Stimulated activated CD4-positive, alpha-beta T cell treated with anti-CD3 and anti-CD28 coated beads, Interleukin-4, amount 100 ng/mL, for 48 hours (primary cell): ENCODE results near the gene PLCB1.

Experiments
- DNase-seq, 2 donors: peaks; one replicate each; pipeline ENCODE4 v3.0.0-alpha.2; 2020; ENCODE audit warnings: low read depth in 2 of 2

The PLCB1 gene

DNA sequence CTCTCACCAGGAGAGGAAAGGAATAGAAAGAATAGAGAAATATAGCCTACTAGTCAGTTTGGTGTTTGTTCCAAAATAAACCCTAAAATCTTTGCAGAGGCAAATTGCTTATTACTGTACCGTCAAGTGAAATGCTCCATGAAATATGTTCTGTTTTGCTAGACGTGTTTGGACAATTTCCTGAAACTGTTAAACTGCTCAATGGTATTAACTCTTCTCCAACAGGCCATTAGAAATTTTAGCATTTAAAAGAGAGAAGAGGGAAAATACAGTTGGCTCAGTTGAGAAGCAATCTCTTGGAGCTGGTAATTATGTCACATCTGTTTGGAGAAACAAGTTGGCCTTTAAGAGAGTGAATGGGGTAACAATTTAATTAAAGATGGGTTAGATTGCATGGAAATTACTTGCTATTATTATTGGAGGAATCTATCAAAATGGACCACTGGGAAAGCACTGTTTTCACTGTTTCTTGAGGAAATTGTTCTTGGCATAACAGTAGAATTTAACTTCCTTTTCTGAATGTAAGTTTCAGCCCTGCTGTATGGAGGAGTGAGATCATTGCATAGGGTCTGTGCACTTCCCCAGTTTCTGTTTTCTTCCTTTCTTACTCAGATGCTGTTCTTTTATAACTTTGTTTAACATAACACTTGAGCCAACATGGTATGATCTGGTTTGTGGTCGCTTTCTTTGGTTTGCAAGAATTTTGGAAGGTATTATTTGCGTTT is 373.6 kb downstream of the PLCB1 start:
- no peak for DNase-seq

DNA sequence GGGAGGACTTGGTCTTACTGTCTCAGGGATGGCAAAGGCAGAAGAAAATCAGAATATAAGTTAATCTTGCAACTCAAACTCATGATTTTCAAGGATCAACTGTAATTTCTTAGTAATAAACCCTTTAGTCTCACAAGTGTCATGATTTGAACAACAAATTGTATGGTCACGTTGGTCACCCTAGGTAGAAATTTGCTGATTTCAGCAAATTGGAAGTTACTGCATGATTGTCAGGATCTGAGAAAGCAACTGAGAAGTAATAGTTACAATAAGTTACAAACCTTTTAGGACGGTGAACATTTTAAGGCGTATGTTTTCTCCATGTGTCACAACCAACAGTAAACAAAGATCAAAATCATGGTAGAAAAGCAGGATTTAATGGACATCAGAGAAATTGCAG is 375.2 kb downstream of the PLCB1 start:
- no peak for DNase-seq

DNA sequence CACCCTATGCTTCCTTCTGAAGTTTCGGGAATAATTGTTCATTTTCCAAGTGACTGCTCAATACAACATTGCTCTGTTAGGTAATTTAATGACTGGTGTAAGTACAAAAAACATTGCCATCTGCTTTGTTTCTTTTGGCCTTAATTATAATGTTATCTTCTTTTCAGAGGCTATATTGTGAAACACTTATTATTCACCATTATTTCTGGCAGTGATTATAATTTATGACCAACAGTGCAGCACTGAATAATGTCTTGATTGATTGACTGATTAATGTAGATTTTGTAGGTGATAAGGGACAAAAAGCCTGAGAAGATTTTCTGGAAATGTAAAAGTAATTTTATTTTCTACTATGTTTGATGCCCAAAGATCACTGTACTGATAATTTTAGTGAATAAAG is 377.7 kb downstream of the PLCB1 start:
- no peak for DNase-seq

DNA sequence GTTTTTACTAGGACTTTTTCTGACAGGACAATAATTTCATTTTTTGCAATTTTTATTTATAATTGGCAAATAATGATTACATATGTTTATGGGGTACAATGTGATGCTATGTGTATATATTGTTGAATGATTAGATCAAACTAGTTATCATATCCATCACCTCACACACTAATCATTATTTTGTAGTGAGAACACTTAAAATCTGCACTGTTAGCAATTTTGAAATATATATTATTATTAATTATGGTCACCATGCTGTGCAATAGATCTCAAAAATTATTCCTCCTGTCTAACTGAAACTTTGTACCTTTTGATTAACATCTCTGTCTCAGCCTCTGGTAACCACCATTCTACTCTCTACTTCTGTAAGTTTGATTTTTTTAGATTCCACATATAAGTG is 378.7 kb downstream of the PLCB1 start:
- no peak for DNase-seq

DNA sequence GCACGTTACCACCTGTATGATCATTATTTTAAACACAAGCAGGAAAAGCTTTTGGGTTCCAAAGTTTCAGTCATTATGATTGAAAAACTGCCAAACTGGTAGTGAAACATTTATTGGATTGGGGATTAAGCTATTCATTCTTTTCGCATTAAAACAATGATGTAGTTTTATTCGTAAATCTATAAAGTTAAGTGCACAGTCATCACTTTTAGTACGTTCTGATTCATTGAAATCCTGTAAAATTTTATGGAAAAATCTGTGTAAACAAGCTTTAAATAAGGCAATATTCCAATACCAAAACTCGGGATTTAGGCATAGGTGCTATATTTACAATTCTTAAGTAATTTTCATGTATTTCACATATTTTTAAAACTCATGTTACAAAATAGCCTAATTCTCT is 379.9 kb downstream of the PLCB1 start:
- DNase-seq, result no peak

DNA sequence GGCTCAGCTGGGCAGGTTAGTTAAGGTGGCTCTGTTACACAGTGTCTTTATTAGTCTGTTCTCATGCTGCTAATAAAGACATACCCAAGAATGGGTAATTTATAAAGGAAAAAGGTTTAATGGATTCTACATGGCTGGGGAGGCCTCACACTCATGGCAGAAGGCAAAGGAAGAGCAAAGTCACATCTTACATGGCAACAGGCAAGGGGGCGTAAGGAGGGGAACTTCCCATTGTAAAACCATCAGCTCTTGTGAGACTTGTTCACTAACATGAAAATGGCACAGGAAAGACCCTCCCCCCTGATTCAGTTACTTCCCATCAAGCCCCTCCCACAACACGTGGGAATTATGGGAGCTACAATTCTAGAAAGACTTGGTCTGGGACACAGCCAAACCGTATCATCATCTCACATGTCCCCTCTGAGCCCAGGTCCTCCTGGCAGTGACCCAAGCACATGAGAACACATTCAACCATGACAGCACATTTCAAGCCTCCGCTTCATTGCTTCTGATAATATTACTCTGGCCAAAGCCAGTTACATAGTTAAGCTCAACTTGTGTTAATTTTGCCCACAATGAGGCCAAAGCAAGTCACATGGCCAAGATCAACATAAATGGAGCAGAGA is 383.9 kb downstream of the PLCB1 start:
- no peak for DNase-seq

DNA sequence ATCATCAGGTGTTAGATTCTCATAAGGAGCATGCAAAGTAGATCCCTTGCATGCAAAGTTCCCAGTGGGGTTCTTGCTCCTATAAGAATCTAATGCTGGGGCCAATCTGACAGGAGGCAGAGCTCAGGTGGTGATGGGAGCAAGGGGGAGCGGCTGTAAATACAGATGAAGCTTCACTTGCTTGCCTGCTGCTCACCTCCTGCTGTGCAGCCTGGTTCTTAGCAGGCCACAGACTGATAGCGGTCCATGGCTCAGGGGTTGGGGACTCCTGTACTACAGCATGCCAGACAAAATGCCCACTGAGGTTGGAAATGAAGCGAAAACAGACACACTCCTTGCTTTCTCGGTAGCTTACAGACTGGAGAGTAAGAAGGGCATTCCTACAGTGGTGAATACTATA is 386.8 kb downstream of the PLCB1 start:
- DNase-seq, result no peak

DNA sequence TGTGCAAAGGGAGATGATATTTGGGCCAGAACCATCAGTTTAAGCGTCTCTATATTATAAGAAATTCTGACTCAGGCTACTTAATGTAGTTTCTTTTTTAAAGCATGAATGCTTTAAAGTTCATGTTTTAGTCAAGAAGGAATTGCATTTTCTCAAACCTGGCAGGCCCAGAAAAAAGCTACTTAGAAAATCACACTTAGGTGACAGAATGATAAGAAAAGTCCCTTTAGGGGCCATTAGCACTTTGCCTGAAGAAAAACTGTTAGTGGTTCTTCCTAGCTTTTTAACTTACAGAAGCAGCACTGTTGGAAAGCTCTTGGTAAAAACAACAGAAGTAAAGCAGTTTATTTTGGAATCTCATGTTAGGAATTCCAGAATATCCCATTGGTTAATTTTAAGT is 387.8 kb downstream of the PLCB1 start:
- DNase-seq, result no peak

DNA sequence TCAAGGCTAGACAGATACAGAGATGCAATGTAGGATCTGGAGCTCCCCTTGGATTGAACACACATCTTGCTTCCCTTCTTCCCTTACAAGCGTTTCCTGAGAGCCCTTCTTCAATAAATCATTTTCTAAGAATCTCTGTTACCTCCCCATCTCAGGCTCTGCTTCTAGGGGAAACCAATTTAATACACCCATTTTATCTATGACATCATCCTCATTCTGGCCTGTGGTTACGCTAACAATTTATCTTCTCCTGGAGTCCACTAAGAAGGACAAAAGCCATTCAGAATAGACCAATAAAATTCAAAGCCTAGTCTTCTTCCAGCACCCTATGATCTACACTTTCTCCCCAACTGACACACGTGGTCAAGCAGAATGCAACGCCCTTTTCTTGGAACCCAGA is 390.1 kb downstream of the PLCB1 start:
- no peak for DNase-seq

DNA sequence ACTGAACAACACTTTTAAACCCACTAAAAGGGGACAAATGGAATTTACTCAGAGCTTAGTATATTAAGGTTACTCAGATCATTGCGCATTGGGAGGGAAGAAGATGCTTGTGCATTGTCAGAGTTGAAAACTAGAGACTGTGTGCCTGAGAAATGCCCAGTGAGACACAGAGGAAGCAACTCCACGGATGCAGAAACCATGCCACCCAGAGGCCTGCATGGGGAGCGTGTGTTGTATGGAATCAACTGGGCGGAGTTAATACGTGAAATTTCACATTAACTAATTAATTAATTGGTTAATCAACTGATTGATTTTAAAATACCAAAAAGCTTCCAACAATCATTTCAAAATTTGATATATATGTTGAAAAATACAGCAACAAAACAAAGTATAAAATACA is 391.6 kb downstream of the PLCB1 start:
- no peak for DNase-seq

DNA sequence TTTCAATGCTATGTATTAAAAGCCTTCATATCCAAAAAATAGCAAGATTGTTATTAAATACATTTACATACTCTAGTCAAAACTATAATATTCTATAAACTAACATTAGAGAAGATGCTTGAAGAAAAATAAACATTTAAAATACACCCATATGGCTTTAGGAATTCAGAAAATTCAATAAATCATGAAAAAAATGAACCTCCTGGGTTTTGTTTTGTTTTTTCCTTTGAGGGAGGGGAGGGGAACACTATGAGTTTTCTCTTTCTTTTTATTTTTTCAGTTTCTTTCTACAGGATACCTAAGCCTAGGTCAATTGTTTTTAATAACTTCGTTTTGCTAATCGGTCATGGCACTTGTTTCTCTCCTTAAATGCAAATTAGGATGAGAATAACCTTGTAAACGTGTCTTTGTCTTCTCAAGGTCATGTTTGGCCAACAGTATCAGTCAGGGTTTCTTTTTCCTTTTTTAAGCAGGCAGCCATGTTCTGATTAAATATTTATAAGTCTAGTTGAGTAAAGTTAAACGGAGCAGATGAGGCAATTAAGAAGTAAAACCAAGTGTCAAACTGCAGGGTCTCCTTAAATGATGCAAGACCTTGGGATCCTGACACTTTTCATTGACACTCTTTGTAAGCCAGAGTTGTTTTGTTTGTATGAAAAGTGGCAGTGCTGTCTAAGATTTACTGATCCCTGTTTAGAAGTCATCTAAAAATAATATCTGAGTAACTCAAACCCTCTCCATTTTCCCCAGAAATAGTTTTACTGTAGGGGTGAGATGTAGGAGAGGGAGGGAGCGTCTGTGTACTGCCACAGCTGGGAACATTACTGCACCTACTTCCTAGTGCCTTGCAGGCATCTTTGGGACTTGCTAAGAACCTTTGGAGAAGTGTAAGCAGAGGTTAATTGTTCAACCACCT is 392.3 kb downstream of the PLCB1 start:
- no peak for DNase-seq

DNA sequence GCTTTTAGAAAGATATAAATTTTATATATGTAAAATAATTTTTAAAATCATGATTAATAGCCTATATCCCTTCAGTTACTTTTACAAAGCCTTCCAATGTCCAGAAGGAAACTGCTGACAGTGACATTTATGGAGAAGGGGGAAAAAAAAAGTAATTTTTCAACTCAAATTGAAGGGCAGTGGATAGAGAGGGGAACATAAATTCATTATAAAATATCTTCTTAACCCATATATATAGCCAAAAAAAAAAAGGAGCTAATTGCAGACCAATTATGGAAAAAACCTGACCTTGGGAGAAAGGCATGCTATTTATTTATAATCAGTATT is 392.9 kb downstream of the PLCB1 start:
- DNase-seq, result no peak

DNA sequence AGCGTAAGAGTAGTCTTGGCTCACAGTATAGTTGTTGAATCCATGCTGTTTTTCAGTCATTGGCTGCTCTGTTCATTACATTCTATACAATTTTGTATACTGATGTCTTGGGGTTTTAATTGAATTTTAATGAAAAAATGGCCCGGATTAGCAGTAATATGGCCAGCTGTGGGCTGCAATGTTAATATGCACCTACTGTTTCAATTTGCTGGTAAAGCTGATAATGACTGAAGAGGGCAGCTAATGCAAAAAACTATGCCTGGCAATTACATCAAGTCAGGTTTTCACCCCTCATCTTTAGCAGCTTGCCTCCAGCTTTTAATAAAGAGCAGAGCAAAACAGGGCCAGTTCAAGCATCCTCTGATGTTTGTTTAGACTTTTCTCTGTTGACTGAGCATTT is 394.5 kb downstream of the PLCB1 start:
- no peak for DNase-seq

DNA sequence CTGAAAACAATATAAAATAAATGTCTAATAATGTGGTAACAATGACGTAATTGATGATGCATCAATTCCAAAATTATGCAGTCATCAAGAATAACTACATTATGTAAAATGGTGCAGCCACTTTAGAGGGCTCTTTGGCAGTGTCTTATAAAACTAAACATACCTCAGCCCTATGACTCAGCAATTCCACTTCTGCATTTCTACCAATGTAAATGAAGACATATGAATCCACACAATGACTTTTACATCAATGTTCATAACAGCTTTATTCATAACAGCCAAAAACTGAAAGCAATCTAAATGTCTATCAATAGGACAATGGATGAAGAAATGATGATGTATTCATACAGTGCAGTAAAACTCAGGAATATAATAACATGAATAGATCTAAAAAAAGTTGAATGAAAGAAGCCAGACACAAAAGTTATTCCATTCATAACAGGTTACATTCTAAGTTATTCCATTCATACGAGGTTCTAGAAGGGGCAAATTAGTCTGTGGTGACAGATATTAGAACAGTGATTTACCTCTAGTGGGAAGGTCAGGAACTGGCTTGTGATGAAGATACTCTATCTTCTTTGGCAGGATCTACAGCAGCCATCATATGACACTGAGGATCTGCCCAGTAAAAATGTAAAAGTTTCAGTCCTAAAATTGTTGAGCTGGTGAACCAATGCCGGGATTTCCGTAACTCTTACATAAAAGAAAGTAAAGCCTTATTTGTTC is 396.1 kb downstream of the PLCB1 start:
- DNase-seq, result no peak

DNA sequence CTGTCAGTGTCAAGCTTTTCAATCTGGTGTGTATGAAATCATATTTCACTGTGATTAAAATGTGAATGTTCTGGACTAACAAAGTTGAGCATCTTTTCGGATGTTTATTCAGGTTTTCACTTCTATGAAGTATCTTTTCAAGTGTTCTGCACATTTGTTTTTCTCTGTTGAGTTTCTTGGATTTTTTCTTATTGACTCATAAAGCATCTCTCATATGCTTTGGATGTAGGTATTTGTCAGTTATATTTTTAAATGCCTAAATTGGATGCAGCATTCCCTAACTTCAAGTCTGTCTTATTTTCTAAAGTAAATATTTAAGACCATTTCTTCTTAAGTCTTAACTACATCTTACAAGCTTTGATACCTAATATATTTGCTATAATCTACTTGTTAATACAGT is 398.0 kb downstream of the PLCB1 start:
- DNase-seq, result no peak

DNA sequence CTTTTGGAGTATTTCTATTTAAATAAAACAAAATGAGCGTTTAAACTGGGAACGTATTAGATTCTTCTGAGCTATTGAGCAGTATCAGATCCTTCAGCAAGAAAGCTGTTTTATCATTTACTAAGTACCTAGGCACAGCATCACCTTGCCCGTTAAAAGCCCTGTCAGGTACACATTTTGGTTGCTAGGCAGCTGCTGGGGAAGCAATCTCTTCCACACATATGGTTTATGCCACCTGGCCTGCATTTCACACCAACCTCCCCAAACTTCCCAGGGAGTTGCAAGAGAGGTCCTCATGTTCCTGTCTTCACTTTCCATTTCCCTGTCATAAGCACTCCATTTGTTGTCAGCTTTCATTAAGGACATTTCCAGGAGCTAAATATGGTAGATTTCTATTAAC is 400.1 kb downstream of the PLCB1 start:
- no peak for DNase-seq

DNA sequence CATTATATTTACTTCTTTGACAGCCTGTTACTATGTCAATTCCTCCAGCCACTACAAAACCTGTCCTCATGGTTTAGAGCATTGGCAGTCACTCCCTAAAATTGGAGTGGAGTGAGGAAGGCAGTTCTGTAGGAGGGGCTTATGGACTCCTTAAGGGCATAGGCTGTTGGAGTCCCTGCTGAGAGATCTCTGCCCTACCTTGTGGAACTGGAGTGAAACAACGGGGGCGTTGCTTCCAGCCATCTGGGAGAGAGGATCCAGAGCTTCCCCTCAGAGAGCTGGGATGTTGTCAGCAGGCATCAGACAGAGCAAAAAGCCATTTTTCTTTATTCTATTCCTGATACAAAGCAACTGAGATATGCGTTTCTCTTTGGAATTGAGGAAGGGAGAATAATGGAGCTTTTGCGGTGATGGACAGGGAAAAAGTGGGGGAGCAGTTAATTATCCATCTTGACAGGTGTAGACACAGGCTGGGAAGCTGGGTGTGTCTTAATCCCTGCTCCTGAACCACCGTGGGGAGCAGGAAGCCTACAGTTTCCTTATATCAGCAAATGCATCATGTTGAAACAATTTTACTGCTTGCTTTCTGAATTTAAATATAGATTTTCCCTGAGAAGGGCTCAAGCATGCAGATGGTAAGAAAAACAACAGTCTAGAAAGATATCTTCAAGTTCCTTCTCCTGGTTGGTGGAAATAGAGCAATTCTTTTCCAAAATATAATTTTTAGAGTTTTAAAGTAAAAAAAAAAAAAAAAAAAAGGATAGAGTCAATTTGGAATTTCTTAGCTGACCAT is 402.5 kb downstream of the PLCB1 start:
- no peak for DNase-seq

DNA sequence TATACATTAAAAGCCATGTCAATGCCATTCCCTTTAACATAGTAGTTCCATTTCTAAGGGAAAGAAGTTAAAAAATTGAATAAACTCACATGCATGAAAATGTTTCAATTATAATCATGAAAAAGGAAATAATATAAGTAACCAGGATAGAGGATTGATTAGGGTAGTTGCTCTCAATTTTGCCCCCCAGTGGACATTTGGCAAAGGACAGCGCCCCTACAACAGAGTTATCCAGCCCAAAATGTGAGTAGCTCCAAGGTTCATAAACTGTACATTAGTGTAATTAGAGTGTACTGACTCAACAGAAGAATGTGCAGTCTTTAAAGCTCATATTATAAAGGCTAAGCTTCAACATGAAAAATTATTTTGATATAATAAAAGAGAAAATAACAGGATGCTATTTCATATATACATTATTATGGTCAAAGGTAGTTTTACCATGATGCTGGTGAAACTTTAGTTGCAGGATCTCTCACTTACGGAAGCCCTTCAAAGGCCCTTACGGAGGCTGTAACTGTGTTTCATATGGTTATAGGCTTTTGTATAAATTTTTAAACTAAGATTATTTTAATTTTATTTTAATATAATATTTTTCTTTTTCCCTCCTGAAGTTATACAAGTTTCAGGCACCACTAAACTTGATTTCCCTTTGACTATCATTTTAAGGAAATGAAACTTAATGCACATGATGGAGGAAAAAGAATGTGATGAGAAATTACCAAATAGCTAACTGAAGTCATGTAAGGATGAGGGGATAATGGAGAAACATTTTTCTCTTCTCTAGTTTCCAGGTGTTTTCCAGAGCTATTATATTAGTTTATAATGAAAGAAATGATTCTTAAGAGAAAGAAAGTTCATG is 403.6 kb downstream of the PLCB1 start:
- no peak for DNase-seq

DNA sequence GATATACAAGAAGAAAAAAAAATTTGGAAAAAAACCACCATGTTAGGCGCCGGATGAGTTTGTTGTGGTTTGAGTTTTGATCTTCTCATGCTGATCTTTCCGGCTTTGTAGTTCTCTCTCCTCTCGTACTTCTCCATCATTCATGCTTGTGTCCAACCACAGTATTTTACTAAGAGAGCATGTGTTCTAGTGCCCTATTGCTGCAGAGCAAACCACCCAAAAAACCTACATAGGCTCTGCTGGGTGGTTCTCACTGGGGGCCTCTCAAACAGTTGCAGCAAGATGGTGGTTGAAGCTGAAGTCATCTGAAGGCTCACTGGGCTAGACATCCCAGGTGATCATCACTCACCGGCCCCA is 404.2 kb downstream of the PLCB1 start:
- no peak for DNase-seq

DNA sequence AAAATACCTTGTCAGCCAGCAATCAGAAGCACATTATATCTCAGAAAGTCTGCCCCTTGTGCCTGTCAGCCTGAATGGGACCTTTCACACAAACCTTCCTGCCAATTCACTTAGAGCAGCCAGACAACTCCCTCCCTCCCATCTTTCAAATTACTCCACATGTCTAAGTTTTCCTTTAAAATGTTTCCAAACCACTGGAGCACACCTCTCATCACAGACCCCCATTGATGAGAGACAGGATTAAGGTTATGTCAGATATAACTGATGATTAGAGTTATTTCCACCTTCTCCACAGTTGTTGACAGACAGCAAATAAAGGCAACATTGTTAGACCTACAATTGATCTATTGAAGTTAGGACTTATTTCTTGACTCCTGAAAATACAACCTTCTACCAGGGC is 408.4 kb downstream of the PLCB1 start:
- DNase-seq, result no peak

DNA sequence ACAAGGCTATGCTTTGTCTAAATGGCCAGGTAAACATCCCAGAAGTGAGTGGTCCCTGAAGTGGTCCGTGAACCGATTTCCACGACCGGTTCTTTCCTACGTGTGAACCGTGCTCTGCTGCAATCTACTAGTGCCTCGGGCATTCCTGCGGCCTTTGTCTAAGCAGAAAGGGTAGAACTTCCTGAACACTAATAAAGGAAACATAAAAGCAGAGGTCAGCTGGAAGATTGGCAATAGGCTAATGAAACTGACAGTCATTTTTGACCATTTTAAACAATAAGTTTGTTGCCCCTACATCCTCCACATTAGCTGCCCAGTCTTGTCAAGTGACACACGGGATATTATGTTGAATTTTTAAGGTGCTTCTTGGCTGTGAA is 410.0 kb downstream of the PLCB1 start:
- no peak for DNase-seq
